Left forelimb (tissue), 1 donor: ENCODE measurements around the gene RGS2.

Experiments
- DNase-seq: peaks from one replicate; pipeline ENCODE4 v3.0.0-alpha.2; 2018; ENCODE audit warnings: low spot score

RGS2 gene

DNA sequence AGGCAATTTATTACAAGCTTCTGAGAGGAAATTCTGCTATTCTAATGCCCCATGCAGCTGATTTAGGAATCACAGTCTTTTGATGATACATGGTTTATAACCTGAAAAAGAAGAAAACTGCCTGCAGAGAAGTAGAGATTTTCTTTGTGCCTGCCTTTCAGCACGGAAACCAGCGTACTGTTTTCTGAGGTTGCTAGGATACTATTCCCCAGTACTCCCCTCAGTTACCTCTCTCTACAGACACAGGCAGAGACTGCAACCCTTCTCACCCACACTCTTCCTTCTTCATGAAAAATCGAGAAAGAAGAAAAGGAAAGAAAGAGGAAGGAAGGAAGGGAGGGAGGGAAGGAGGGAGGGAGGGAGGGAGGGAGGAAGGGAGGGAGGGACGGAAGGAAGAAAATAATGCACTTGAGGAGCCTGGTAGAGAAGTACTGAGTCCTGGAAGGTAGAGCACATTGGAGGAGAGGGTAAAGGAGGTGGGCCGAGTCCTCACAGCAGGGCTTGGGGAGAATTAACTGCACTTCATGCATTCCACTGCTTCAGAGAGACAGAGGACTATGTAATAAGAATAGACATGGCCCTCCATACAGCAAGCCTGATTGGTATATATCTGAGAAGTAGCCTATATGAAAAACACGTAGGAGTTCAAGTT lies 21.9 kb downstream of the RGS2 start:
- no peak for DNase-seq

- no peak for DNase-seq
Observed at GRCh38 chr1:192831706-192832355, 23.0 kb downstream of the RGS2 start.

DNA sequence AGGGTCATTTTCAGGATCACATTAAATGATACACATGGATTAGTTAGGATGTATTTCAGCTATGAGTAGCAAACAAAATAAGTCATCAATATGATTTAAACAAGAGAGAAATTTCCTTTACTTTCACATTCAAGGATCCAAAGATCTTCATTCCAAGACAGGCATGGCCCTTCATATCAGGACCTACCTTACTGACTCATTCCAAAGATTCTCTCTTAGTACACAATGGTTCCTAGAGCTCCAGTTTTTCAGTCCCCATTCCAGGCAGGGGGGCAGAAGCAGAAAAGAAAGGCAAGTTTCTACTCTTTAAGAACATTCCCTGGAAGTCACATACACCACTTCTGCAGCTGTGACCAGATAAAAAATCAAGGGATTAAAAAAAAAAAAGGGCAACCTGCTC lies 23.7 kb downstream of the RGS2 start:
- DNase-seq: no peak

DNA sequence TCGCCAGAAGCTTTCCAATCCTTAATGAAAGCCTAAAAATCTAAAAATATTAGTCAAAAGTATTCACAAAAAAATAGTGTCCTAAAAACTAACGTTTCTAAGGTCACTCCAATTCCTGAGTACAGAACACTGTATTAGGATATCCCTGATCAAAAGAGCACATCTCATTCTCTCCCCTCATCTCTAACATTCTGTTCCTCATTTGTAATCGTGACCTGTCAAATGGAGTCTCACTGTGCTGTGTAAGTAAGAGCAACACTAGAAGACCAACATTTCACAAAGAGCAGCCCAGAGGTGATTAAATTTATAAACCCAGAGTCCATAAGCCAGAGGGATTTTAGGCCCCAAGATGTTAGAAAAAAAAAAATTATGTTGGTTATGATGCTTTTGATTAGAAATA lies 26.3 kb downstream of the RGS2 start:
- no peak for DNase-seq

DNA sequence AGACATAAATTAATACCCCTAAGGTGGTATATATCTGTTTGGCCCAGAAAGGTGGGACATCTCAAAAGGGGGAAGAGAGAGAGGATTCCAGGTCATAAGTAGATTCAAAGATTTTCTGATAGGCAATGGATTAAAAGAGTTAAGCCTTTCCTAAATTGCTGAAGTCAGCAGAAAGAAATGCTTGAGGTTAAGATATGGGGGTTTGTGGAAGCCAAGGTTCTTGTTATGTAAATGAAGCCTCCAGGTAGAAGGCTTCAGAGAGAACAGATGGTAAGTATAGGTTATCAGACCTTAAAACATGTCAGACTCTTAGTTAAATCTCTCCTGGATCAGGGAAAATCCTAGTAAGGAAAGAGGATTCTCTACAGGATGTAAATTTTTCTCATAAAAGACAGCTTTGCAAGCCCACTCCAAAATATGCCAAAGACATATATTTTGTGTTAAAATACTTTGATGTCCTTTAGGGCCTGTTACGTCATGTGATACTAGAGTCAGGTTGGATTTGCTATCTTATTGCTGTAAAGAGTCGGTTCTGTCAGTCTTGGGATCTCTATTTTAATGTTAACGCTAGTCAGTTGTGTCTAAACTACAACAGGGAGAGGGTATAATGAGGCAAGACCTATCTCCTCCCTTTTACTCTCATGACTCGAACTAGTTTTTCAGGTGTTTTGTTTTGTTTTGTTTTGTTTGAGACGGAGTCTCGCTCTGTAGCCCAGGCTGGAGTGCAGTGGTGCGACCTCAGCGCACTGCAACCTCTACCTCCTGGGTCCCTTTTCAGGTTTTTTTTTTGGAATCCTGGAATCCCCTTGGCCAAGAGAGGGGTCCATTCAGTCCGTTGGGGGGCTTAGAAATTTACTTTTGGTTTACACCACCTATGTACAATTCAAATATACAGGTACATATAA lies 30.6 kb downstream of the RGS2 start:
- no peak for DNase-seq

DNA sequence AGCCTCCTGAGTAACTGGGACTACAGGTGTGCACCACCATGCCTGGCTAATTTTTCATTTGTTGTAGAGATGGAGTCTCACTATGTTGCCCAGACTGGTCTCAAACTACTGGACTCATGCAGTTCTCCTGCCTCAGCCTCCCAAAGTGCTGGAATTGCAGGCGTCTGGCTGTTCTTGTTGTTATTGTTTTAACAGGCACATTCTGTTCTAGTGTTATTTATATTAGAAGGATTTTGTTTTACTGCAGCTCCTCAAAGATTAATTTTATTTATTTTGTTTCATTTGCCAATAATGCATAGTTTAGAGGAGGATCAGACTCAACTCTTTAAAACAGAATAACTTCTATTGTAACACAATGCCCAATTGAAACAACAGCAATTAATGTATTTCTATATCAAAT lies 35.5 kb downstream of the RGS2 start:
- DNase-seq: no peak

GRCh38 chr1:192846950-192847349 lies 38.1 kb downstream of the RGS2 start:
- DNase-seq: no peak

GRCh38 chr1:192849011-192849410 lies 40.2 kb downstream of the RGS2 start:
- no peak for DNase-seq

GRCh38 chr1:192849442-192849841 lies 40.6 kb downstream of the RGS2 start:
- no peak for DNase-seq

DNA sequence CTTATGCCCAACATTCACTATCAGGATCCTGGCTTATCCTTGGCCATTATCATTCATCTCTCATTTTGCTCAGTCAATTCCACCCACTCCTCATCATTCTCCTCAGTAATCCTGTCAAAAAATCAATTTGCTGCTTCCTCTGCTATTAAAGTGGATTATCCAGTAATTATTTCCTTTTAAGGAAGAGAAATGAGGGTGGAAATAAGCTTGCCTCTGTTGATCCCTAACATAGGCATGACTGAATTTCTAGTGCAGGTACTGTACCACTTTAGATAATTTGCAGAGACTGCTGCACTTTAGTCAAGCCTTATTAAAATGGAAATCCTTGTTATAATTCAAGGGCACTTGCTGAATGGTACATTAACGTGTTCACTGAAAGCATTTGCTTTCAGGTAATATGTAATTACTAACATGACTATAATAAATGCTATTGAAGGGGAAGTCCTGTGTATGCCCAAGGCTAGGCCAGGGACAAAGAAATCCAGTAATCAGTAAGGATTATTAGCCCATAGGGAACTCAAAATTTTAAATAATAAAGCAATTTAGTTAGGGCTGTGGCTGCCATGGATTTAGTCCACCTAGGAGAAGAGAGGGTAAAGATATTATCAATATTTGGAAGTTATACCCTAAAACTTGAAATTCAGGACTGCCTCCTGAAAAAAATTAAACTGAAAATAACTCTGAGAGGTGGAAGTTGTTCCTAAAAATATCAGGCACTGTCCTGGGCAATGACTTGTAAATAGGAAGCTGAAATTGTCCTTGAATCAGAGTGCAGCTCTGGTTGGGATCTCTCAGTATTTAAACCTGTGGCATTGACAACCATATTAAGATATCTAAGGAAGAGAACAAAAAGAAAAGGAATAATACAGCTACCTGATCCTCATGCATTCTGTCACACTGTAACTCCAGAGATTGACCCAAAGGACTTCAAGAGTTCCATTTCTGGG lies 43.4 kb downstream of the RGS2 start:
- DNase-seq: no peak

GRCh38 chr1:192858456-192858855 lies 49.6 kb downstream of the RGS2 start:
- no peak for DNase-seq

DNA sequence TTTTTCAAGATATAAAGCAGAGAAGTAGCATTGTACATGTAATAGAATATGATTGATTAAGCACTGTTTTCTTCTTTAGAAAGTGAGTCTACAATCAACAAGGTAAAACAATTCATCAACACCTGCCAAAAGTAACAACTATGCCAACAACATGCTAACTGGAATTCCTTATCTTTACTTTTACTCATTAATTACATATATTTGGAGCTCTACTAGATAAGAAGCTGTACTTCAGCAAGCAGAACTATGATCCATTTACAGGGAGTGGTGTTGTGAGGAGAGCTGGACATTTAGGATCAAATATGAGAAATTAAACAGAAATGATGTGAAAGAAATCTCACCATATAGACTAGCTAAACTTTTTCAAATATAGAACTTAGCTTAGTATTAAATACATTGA lies 51.0 kb downstream of the RGS2 start:
- DNase-seq: no peak

DNA sequence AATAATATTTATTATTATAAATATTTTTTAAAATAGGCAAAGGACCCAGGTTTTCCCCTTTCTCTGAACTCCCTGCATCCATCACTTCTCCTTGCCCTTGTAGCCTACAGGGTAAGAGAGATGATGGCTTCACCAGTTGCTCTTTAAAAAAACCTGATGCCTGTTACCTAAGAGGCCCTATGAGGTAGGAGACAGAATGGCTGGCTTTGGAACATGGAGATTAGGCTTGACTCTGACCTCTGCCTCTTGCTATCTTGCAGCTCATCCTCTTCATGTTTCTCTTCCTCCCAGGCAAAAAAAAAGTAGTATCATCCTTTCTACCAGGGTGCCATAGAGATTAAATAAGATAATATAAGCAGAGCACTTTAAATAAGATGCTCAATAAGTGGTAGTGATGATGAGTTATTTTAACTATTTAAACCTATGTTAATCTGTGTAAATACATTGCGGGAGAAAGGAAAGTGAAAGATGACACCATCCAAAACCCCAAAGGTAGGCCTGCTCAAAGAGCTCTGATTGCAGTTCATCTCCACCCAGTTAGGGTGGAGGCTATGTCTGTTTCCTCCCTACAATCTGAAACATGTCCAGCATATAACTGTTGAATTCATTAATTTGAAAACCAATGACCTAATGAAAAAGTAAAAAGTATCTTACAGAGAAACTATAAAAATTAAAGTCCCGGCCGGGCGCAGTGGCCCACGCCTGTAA lies 51.8 kb downstream of the RGS2 start:
- no peak for DNase-seq

DNA sequence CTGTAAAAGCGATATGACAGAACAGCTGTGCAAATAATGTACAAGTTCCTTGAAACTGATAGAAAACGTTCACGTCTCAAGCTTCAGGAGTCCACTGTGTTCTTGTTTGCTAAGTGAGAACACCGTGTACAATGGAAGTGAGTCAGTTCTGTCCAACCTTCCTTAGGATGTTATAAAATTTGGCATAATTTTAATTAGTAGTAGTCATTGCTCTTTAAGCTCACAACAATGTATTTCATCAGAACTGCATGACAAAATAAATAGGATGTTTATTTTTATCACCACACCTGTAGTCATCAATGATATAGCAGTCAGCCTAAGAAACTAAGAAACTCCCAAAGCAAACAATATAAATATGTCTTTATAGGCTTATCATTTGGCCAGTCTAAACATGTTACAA lies 53.0 kb downstream of the RGS2 start:
- DNase-seq: no peak
